Right ventricle myocardium superior (tissue), 1 donor: ENCODE data around the gene CD99. TPM values are rescaled to one million over a fixed set of nuclear protein-coding genes. Genes with fewer than 3 reads are reported as not detected.

ENCODE experiments used
- ATAC-seq: fragments of 200-7000 bp; cut with Tn5 transposase; one replicate; pipeline ENCODE4 v1.9.1; 2020; ENCODE audit warnings: mild to moderate bottlenecking; ENCODE audit not compliant: poor library complexity
- DNase-seq: peaks from one replicate; pipeline ENCODE4 v3.0.0-alpha.2; 2020
- intact Hi-C: fragments of 100-400 bp; cut with DNase I; formaldehyde crosslinking; loops from one replicate; pipeline ENCODE4 v1.11.2; 2022
- total RNA-seq: library from RNA; stranded (reverse); fragmentation: NEBNext Ultra II Directional; extraction: Animal tissue kit (Norgen Biotek cat#: 25700); gene quantifications from one replicate; pipeline ENCODE4 v1.2.1, GENCODE V29; 2021
- donor health status: DM: no; HTN: yes; CAD: no; lungs with severe emphysema.

The CD99 gene
- total RNA-seq, 1 donor from 2014 or later: 310 TPM

DNA sequence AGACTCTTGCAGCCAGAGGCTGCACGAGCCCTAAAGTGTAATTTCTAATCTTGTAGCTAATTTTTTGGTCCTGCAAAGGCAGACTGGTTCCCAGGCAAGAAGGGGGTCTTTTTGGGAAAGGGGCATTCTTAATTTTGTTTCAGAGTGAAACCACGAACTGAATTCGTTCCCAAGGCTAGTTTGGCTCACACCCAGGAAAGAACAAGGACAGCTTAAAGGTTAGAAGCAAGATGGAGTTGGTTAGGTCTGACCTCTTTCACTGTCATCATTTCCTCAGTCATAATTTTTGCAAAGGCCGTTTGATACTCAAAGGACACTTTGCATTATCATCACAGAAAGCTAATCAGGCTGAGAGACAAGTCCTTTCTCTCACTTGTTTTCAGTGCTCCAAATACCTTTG lies 91.7 kb downstream of the CD99 start:
- no peak for ATAC-seq
- intact Hi-C loops: no loop called here

DNA sequence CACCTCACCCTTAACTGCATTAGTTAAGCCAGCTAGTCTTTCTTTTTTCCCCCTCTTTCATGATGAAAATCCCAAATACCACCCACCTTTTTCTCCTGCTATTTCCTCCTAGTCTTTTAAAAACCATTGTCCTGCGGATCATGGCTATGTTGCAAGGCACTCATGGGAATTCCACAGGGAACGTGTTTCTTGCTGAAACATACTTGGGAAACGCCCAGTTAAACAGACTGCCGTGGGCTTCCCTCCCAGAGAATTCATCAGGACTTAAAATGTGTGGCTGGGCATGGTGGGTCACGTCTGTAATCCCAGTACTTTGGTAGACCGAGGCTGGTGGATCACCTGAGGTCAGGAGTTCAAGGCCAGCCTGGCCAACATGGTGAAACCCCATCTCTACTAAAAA lies 92.9 kb downstream of the CD99 start:
- ATAC-seq (no peak), DNase-seq (no peak)
- intact Hi-C loops: no loop called here

More for the DNA sequence above, 91.7 kb downstream of the CD99 start:
- DNase-seq: no peak

DNA sequence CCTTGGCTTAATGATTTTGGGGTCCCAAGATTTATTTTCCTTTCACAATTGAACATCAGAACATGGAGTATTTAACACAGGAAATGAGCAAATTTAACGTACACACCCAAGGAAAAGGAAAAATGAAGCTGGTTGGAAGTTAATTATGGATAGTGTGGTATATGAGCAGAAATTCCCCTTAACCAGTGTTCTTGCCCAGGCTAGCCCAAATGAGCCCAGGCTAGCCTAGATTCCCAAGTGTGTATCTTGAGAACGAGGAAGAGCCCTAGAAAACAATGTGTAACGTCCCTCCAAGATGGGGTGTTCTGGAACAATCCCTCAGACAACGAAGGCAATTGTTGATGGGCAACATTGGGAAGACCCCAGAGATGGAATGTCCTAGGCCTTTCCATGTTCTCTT lies 94.4 kb downstream of the CD99 start:
- DNase-seq (no peak), ATAC-seq (no peak)
- intact Hi-C loops: no loop called here

DNA sequence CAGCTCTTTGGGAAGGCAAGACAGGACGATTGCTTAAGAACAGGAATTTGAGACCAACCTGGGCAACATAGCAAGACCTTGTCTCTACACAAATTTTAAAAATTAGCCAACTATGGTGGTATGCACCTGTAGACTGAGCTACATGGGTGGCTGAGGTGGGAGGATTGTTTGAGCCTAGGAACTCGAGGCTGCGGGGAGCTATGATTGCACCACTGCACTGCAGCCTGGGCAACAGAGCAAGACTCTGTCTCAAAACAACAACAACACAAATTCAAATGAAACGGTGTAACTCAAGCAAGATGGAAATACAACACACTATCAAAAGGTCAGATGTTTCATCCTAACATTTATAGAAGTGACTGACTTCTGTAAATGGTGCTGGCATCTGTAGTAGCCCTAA lies 97.9 kb downstream of the CD99 start:
- intact Hi-C loops: no loop called here
- ATAC-seq (no peak), DNase-seq (no peak)

DNA sequence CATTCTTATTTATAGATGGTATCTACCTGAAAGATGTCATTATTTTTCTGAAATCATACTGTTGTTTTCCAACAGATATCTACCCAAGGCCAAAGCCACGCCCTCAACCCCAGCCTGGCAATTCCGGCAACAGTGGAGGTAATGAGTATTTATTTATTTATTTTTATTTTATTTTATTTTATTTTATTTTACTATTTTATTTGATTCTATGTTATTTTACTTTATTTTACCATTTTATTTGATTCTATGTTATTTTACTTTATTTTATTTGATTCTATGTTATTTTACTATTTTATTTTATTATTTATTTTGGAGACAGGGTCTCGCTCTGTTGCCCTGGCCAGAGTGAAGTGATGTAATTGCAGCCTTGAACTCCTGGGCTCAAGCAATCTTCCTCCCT lies 98.5 kb downstream of the CD99 start:
- ATAC-seq (no peak), DNase-seq (no peak)
- intact Hi-C loops: no loop called here

Other genes with a start within 250 kb of the CD99 start
- gene DHRSX, start 190.3 kb upstream of the CD99 start, total RNA-seq: 29.9 TPM
- gene ZBED1, start 190.3 kb upstream of the CD99 start, total RNA-seq: 75.7 TPM
- gene XG, start 60.7 kb downstream of the CD99 start, total RNA-seq: 0.35 TPM
- gene GYG2, start 137.6 kb downstream of the CD99 start, total RNA-seq: 1.3 TPM
- 5.4 TPM for gene ARSD, start 238.0 kb downstream of the CD99 start, total RNA-seq